Activated CD4-positive, alpha-beta T cell treated with anti-CD3 and anti-CD28 coated beads, Interleukin-2, amount 50 U/mL, for 48 hours (primary cell): Measurements from ENCODE around the gene CACNA1D.

Experiments
- DNase-seq, 2 experiments: peaks; one replicate each; pipeline ENCODE4 v3.0.0-alpha.2; 2020

Gene CACNA1D

GRCh38 chr3:53495520-53496391 lies 1.3 kb downstream of the CACNA1D start:
- peak in 1 of 2 experiments; percentile 10 for DNase-seq

GRCh38 chr3:53496392-53496670 lies 1.9 kb downstream of the CACNA1D start:
- no peak for DNase-seq

GRCh38 chr3:53496984-53497383 lies 2.6 kb downstream of the CACNA1D start:
- no peak for DNase-seq

GRCh38 chr3:53498806-53499641 lies 4.6 kb downstream of the CACNA1D start:
- DNase-seq = no peak

GRCh38 chr3:53500165-53500777 lies 5.9 kb downstream of the CACNA1D start:
- no peak for DNase-seq

- DNase-seq = no peak
These were observed 6.8 kb downstream of the CACNA1D start for GRCh38 chr3:53501178-53501577.

DNA sequence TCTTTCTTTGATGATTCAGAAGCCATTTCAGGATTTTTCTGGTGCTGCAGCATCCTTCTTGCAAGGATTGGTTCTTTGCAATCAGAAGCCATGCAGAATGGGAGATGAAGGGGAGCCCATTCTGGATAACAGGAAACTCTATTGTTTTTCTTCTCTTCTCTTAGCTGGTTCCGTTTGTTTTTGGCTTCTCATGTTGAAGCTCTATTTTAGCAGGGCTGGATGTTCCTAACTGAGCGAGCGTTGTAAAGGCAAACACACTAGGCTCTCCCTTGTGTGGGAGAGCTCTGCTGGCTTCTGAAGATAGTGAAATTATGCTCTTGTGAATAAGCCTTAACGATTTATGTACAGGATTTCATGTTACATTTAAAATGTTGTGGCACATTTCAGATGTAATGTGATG lies 8.3 kb downstream of the CACNA1D start:
- DNase-seq = no peak

- no peak for DNase-seq
These were observed 8.8 kb downstream of the CACNA1D start for GRCh38 chr3:53503195-53503594.

GRCh38 chr3:53506110-53506762 lies 11.8 kb downstream of the CACNA1D start:
- DNase-seq = no peak

GRCh38 chr3:53506763-53507145 lies 12.3 kb downstream of the CACNA1D start:
- no peak for DNase-seq

DNA sequence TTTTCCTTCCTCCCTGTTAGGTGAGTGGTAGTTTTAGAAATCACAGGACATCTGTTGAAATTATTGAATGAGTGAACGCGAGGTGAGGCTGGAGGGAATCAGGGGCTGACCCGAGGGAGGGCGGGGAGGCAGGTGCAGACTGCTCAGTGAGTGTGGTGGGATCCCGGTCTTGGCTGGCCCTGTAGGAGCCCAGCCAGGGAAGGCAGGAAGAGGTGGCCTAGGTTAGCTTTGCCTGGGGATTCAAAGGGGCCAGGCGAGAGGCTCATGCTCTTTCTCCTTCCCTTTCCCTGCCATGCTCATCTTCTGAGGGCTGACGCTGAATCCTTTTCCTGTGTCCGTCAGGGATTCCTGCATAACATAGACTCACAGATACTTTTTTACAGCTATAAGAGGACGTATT lies 15.1 kb downstream of the CACNA1D start:
- no peak for DNase-seq

DNA sequence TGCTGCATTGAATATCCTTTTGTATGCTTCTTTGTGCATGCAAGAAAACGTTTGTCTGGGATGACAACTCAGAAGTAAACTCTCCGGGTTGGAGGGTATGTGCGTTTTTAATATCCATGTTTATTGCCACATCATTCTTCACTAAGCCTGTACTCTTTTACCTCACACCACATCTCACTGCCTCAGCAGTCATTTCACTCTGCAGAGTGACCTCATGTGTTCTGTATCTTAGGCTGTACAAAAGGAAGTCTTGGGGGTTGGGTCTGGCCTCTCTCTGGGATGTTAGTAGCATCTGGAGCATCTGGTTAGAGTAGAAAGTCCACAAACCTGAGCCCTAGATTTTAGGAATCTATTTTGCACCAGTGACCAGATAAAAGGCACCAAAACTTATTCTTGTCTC lies 16.1 kb downstream of the CACNA1D start:
- no peak for DNase-seq

- no peak for DNase-seq
These were observed 16.8 kb downstream of the CACNA1D start for GRCh38 chr3:53511246-53511645.

GRCh38 chr3:53513556-53514190 lies 19.3 kb downstream of the CACNA1D start:
- DNase-seq = no peak

DNA sequence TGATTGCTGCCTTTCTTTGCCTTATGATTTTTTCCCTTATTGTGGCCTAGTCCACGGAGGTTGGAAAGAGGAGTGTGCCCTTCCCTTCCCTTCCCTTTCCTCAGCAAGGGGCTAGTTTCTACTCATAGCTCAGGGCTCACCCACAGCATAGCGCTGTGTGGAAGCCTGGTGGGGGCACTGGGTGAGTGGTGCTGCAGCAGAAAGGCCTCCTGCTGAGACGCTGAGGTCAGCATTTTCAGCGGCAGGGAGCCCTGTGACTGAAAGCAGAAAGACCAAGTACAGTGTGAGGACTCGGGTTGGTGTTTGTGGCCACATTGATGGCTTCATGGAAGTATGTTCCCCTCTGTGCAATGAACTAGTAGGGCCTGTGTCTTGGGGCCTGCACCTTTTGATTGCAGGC lies 21.9 kb downstream of the CACNA1D start:
- no peak for DNase-seq

GRCh38 chr3:53518495-53518981 lies 24.1 kb downstream of the CACNA1D start:
- no peak for DNase-seq

GRCh38 chr3:53519065-53519709 lies 24.8 kb downstream of the CACNA1D start:
- no peak for DNase-seq

DNA sequence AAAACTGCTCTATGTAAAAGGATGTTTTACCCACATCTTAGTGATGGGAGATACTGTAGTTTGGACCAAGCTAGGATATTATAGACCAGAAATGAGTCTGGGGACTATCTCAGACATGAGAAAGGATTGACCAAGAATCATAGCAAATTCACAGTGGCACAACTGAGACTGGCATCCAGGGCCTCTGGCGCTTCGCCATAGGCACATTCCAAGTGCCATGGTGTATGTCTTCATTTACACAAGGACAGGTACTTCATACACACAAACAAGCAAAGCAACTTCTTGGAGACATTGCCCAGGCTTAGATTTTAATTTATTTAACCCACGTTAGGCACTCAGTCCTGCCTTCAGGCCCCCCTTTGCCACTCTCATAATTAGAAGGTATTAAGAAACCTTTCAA lies 28.9 kb downstream of the CACNA1D start:
- no peak for DNase-seq

DNA sequence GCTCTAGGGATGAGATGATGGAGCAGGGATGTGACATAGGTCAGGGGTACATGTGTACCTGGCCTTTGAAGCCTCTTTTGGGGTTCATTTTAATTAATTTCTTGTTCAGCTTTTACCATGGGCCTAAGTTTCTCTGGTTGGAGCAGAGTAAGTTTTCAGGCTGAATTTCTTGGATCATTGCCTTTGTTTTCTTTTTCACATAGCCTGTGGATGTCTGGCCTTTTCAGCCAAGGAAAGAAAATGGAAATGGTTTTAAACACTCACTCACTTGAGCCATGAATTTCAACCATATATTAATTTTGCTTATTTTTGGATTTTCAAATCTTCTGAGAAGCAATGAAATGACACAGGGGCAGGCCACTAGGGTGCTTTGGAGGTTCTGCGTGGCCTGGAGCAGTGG lies 30.2 kb downstream of the CACNA1D start:
- DNase-seq = no peak

DNA sequence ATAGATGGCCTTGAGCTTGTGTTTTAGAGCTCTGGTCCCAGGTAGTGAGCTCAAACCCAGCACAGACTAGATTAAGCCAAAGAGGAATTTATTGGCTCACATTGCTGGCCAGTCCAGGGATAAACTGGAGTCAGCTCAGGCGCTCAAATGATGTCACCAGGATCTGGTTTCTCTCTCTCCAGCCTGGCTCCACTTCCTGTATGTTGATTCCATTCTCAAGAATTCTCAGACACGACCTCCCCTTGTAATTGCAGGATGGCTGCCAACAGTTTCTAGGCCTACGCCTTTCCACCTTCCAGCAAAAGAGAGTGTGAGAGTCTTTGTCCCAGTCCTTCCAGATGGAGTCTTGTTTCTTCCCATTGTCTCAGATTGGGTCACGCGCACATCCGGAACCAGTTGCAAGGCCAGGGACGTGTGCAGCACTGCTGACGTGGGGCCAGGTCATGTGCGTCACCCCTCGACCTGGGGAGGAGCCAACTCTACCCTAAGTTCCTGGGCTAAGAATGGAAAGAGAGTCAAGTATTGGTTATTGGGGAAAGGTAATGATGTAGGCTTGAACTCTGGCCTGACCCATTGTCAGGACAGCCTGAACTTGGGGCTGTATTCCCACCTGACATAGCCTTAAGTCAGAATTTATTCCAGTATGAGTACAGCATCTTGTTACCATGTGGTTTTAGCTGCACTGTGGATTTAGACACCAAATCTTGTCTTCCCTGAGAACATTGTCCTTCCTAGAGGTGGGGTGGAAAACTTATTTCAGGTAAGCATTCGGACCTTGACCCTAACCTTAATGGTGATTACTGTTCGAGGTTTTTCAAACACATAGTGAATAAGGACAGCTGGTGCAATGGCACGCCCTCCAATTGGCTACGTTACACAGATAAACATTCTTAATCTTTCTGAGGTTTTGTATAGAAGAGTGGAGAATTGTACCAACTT lies 31.6 kb downstream of the CACNA1D start:
- DNase-seq = no peak

- no peak for DNase-seq
These were observed 32.3 kb downstream of the CACNA1D start for GRCh38 chr3:53526704-53527055.
